CD4-positive, alpha-beta memory T cell (primary cell): ENCODE data around the gene ASCC2. TPM values are rescaled to one million over a fixed set of nuclear protein-coding genes. Genes with fewer than 3 reads are reported as not detected.

Experiments
- CTCF ChIA-PET: fragments of 350-600 bp; sonication (Branson Sonifier 250); formaldehyde crosslinking; loops from one replicate; lab custom pipeline; 2021; ENCODE audit warnings: inconsistent platforms; ENCODE audit not compliant: partially characterized antibody; lab: Charles Lee
- POLR2A ChIA-PET: fragments of 350-600 bp; sonication (Branson Sonifier 250); formaldehyde crosslinking; loops from one replicate; lab custom pipeline; 2021; ENCODE audit not compliant: partially characterized antibody; lab: Charles Lee
- DNase-seq, 5 donors: peaks; one replicate each; pipeline versions ENCODE4 v3.0.0 to v3.0.0-alpha.2; 2020 to 2022; ENCODE audit warnings: mixed read lengths in 1 of 5
- H3K27ac ChIP-seq: one replicate; pipeline ENCODE4 v1.7.0; 2013; ENCODE audit warnings: low read depth, low read length
- H3K27me3 ChIP-seq: 2 replicates; pipeline ENCODE4 v1.7.0; 2013; ENCODE audit warnings: mild to moderate bottlenecking, low read length, moderate library complexity; ENCODE audit not compliant: insufficient read depth
- H3K36me3 ChIP-seq: 2 replicates; pipeline ENCODE4 v1.7.0; 2013; ENCODE audit warnings: mild to moderate bottlenecking, low read length, moderate library complexity; ENCODE audit not compliant: insufficient read depth
- H3K4me1 ChIP-seq: 2 replicates; pipeline ENCODE4 v1.7.0; 2013; ENCODE audit warnings: mild to moderate bottlenecking, low read length, moderate library complexity; ENCODE audit not compliant: insufficient read depth
- H3K4me3 ChIP-seq, 2 donors: one replicate each; pipeline ENCODE4 v1.7.0; 2013; ENCODE audit warnings: low read length in 2 of 2, mild to moderate bottlenecking in 1 of 2
- H3K9me3 ChIP-seq, 2 donors: one replicate each; pipeline ENCODE4 v1.7.0; 2013; ENCODE audit warnings: low read length in 2 of 2, control low read depth in 1 of 2; ENCODE audit not compliant: control insufficient read depth in 1 of 2
- H3K27ac Mint-ChIP-seq, 7 donors: one replicate each; pipeline ENCODE4 v1.8.0; 2020 to 2021; ENCODE audit warnings: mixed read lengths in 7 of 7, mild to moderate bottlenecking in 6 of 7, inconsistent platforms in 3 of 7, moderate library complexity in 3 of 7
- H3K27me3 Mint-ChIP-seq, 2 donors: one replicate each; pipeline ENCODE4 v1.8.0; 2020 to 2021; ENCODE audit warnings: mixed read lengths in 2 of 2
- H3K36me3 Mint-ChIP-seq, 2 donors: one replicate each; pipeline ENCODE4 v1.8.0; 2020 to 2021; ENCODE audit warnings: mixed read lengths in 2 of 2, inconsistent platforms in 1 of 2, mild to moderate bottlenecking in 1 of 2
- H3K4me1 Mint-ChIP-seq, 4 donors: one replicate each; pipeline ENCODE4 v1.8.0; 2020 to 2021; ENCODE audit warnings: mixed read lengths in 4 of 4, mild to moderate bottlenecking in 1 of 4
- H3K4me3 Mint-ChIP-seq, 8 donors: one replicate each; pipeline ENCODE4 v1.8.0; 2020 to 2021; ENCODE audit warnings: mixed read lengths in 8 of 8, mild to moderate bottlenecking in 7 of 8, moderate library complexity in 6 of 8, inconsistent platforms in 3 of 8
- H3K9me3 Mint-ChIP-seq, 8 donors: one replicate each; pipeline ENCODE4 v1.8.0; 2020 to 2021; ENCODE audit warnings: mixed read lengths in 8 of 8, mild to moderate bottlenecking in 5 of 8, inconsistent platforms in 3 of 8, moderate library complexity in 1 of 8
- intact Hi-C: fragments of 100-400 bp; cut with micrococcal nuclease; formaldehyde crosslinking; loops from one replicate; pipeline ENCODE4 v1.15.1; 2023
- polyA plus RNA-seq, 2 donors: library from polyadenylated mRNA; unstranded; fragments of 300-500 nt; fragmentation: Illumina TruSeq; gene quantifications; one replicate each; pipeline ENCODE4 v1.2.3, GENCODE V29; 2021
- total RNA-seq, 2 experiments: library from RNA; stranded (reverse); gene quantifications; one replicate each; pipeline ENCODE4 v1.2.3, GENCODE V29; 2021

ASCC2 gene
- total and polyA plus RNA-seq, 4 experiments from 2014 or later: 21.4 to 88.7 (median 75.0) TPM

GRCh38 chr22:29882716-29883044 is 44.6 kb upstream of the ASCC2 start:
- H3K4me1 Mint-ChIP-seq: peaks cover 0 to 13% (median 7%) of the 10 kb centered on the region in 4 donors
- ChIA-PET POLR2A (interaction anchor here (0.6 to 2.5 kb wide), 7 partner anchors 9 to 332 kb away, joined by 3 to 20 read pairs (median 5); partner anchors contain the start of genes ASCC2, THOC5 and ZMAT5), CTCF (interaction anchor here (1.1 kb wide), 1 partner anchor 44 kb away, joined by 3 read pairs; the partner anchor contains the start of gene ASCC2)
- intact Hi-C loops: loop anchor here (1.0 to 10.0 kb wide), 5 partner anchors 44 to 279 kb away; partner anchors contain the start of genes ASCC2, NF2, UQCR10 and ZMAT5
- Histone ChIP-seq H3K9me3 (no peaks in the 10 kb centered on the region), H3K27ac (peak overlapping the region; percentile 82), H3K4me3 (peak overlapping the region in 1 of 2 donors; percentile 83), H3K27me3 (no peaks in the 10 kb centered on the region), H3K36me3 (no peaks in the 10 kb centered on the region), H3K4me1 (peaks cover 38% of the 10 kb centered on the region)
- H3K4me3 Mint-ChIP-seq: peak overlapping the region; percentile 75 to 92 (median 85)
- peak overlapping the region; percentile 57 to 89 (median 72) for H3K27ac Mint-ChIP-seq
- peaks cover 0 to 2% of the 10 kb centered on the region in 2 donors for H3K27me3 Mint-ChIP-seq
- DNase-seq: no peak
- H3K36me3 Mint-ChIP-seq: peaks cover 0 to 6% of the 10 kb centered on the region in 2 donors
- no peaks in the 10 kb centered on the region for H3K9me3 Mint-ChIP-seq

DNA sequence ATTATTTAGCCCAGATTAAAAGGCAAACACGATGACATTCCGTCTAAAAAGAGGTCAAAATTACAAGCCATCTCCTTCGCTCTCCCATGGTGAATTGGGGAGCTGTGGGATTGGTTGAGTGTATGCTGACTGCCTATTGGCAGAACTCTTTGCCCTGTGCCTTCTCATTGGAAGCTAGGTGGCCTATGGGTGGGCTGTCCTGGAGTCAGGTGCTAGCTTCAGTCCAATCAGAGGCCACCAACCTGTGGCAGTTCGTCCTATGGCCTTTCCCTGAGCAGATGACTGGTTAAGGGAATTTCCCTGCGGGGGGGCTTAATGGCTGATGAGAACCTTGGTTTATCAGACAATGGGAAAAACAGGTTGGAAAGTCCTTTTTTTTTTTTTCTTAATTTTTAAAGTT is 41.7 kb upstream of the ASCC2 start:
- Histone ChIP-seq H3K4me3 (no peak overlapping the region), H3K9me3 (no peaks in the 10 kb centered on the region), H3K27ac (no peak overlapping the region), H3K27me3 (no peaks in the 10 kb centered on the region), H3K36me3 (no peaks in the 10 kb centered on the region), H3K4me1 (peaks cover 9% of the 10 kb centered on the region)
- no peaks in the 10 kb centered on the region for H3K9me3 Mint-ChIP-seq
- H3K27me3 Mint-ChIP-seq: peaks cover 0 to 2% of the 10 kb centered on the region in 2 donors
- no peak for DNase-seq
- H3K36me3 Mint-ChIP-seq: peaks cover 0 to 6% of the 10 kb centered on the region in 2 donors
- intact Hi-C loops: loop anchor here (5.0 to 10.0 kb wide), 2 partner anchors 105 to 208 kb away; no protein-coding TSS in a partner anchor
- no peak overlapping the region for H3K4me3 Mint-ChIP-seq
- peaks cover 0 to 12% (median 6%) of the 10 kb centered on the region in 4 donors for H3K4me1 Mint-ChIP-seq
- POLR2A ChIA-PET: no interaction called here
- CTCF ChIA-PET: no interaction called here
- H3K27ac Mint-ChIP-seq: no peak overlapping the region

GRCh38 chr22:29877620-29878019 is 39.5 kb upstream of the ASCC2 start:
- Mint-ChIP-seq H3K36me3 (no peaks in the 10 kb centered on the region), H3K27ac (no peak overlapping the region), H3K4me3 (no peak overlapping the region), H3K27me3 (peaks cover 0 to 2% of the 10 kb centered on the region in 2 donors), H3K4me1 (peaks cover 0 to 5% (median under 1%) of the 10 kb centered on the region in 4 donors), H3K9me3 (no peaks in the 10 kb centered on the region)
- CTCF ChIA-PET: no interaction called here
- POLR2A ChIA-PET: no interaction called here
- Histone ChIP-seq H3K27me3 (no peaks in the 10 kb centered on the region), H3K4me1 (no peaks in the 10 kb centered on the region), H3K9me3 (no peaks in the 10 kb centered on the region), H3K27ac (no peak overlapping the region), H3K4me3 (no peak overlapping the region), H3K36me3 (no peaks in the 10 kb centered on the region)
- intact Hi-C loops: no loop called here
- no peak for DNase-seq

DNA sequence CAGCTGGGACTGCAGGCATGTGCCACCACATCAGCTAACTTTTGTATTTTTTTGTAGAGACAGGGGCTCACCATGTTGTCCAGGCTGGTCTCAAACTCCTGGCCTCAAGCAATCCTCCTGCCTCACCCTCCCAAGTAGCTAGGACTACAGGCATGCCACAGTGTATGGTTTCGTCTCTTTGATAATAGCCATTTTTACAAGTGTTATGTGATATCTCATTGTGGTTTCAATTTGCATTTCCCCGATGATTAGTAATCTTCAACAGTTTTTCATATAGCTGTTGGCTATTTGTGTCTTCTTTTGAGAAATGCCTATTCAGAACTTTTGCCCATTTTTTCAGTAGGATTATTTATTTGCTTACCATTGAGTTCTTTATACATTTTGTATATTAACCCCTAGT is 35.9 kb upstream of the ASCC2 start:
- Histone ChIP-seq H3K9me3 (no peaks in the 10 kb centered on the region), H3K36me3 (no peaks in the 10 kb centered on the region), H3K27ac (no peak overlapping the region), H3K27me3 (no peaks in the 10 kb centered on the region), H3K4me3 (no peak overlapping the region), H3K4me1 (peaks cover 6% of the 10 kb centered on the region)
- H3K27me3 Mint-ChIP-seq: peaks cover 2% of the 10 kb centered on the region in 2 donors
- ChIA-PET POLR2A (interaction anchor here (1.0 kb wide), 1 partner anchor 9 kb away, joined by 4 read pairs; the partner anchor contains the start of gene MTMR3), CTCF (interaction anchor here (0.9 kb wide), 1 partner anchor 131 kb away, joined by 3 read pairs; no protein-coding TSS in a partner anchor)
- no peak for DNase-seq
- H3K4me1 Mint-ChIP-seq: peaks cover 3 to 5% (median 5%) of the 10 kb centered on the region in 4 donors
- no peaks in the 10 kb centered on the region for H3K36me3 Mint-ChIP-seq
- no peak overlapping the region for H3K4me3 Mint-ChIP-seq
- H3K9me3 Mint-ChIP-seq: no peaks in the 10 kb centered on the region
- no peak overlapping the region for H3K27ac Mint-ChIP-seq
- intact Hi-C loops: no loop called here

GRCh38 chr22:29872989-29873388 is 34.9 kb upstream of the ASCC2 start:
- no peaks in the 10 kb centered on the region for H3K36me3 Mint-ChIP-seq
- H3K27ac Mint-ChIP-seq: no peak overlapping the region
- no peak for DNase-seq
- ChIA-PET POLR2A (interaction anchor here (0.9 to 1.6 kb wide), 2 partner anchors 10 to 35 kb away, joined by 3 to 4 read pairs; partner anchors contain the start of genes ASCC2 and MTMR3), CTCF (no interaction called here)
- Histone ChIP-seq H3K27ac (no peak overlapping the region), H3K4me3 (no peak overlapping the region), H3K27me3 (no peaks in the 10 kb centered on the region), H3K9me3 (no peaks in the 10 kb centered on the region), H3K36me3 (no peaks in the 10 kb centered on the region), H3K4me1 (peaks cover 6% of the 10 kb centered on the region)
- peaks cover 3 to 5% (median 5%) of the 10 kb centered on the region in 4 donors for H3K4me1 Mint-ChIP-seq
- H3K4me3 Mint-ChIP-seq: no peak overlapping the region
- H3K27me3 Mint-ChIP-seq: peaks cover 1 to 2% of the 10 kb centered on the region in 2 donors
- H3K9me3 Mint-ChIP-seq: no peaks in the 10 kb centered on the region
- intact Hi-C loops: no loop called here

DNA sequence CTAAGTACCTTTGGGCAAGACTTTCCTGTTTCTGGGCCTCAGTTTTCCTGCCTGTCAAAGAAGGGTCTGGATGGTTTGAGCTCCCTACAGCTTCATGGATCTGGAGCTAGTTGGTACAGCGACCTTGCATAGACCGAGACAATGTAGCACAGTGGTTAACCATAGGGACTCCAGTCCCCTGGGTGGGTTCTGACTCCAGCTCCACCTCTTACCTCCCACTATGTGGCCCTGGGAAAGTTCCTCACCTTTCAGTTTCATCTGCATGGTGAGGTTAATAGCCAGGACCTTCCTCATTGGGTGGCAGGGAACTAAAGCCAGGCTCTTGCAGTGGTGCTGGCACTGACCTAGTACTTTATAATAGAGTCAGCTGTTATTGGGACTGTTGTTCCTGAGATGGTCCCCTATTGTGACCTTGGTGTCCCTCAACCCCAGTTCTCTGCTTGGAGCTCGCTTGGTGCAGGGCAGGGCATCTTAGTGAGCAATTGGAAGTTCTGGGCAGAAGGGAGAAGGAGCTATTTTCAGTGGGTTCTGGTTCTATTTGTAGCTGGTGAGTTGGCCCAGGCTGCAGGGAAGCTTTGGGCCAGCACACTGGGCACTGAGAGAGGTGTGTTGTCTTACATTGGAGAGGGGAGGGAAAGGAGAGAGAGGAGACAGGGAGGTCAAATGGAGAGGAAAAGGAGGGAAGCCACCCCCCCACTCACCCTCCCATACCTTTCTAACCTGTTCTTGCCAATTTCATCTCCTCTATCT is 34.2 kb upstream of the ASCC2 start:
- H3K9me3 Mint-ChIP-seq: no peaks in the 10 kb centered on the region
- H3K27ac Mint-ChIP-seq: no peak overlapping the region
- peaks cover 3 to 5% (median 5%) of the 10 kb centered on the region in 4 donors for H3K4me1 Mint-ChIP-seq
- peaks cover 2% of the 10 kb centered on the region in 2 donors for H3K27me3 Mint-ChIP-seq
- DNase-seq: no peak
- ChIA-PET CTCF (no interaction called here), POLR2A (interaction anchor here (0.9 to 1.6 kb wide), 2 partner anchors 10 to 34 kb away, joined by 3 to 4 read pairs; partner anchors contain the start of genes ASCC2 and MTMR3)
- Histone ChIP-seq H3K4me1 (peaks cover 6% of the 10 kb centered on the region), H3K4me3 (no peak overlapping the region), H3K9me3 (no peaks in the 10 kb centered on the region), H3K27me3 (no peaks in the 10 kb centered on the region), H3K27ac (no peak overlapping the region), H3K36me3 (no peaks in the 10 kb centered on the region)
- intact Hi-C loops: no loop called here
- no peaks in the 10 kb centered on the region for H3K36me3 Mint-ChIP-seq
- H3K4me3 Mint-ChIP-seq: no peak overlapping the region

DNA sequence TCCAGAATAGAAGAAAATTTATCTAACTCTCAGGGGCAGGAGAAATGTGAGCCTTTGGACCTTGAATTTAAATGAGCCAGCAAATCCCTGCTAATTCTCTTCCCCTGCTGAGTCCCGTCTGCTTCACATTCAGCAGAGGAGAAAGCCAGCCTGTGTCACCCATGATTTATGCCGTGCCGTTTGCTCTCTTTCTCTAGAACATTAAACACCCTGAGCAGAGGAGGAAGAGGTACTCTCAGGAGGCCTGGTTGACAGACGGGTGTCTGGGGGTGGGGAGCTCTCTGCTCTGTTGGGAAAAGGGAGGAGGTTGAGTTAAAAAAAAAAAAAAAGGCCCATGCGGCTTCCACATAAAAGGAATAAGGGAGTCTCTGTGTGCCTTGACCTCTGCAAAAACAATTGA is 33.6 kb upstream of the ASCC2 start:
- no peak overlapping the region for H3K4me3 Mint-ChIP-seq
- H3K27me3 Mint-ChIP-seq: peaks cover 2% of the 10 kb centered on the region in 2 donors
- no peak overlapping the region for H3K27ac Mint-ChIP-seq
- no peaks in the 10 kb centered on the region for H3K36me3 Mint-ChIP-seq
- H3K4me1 ChIP-seq: peaks cover 6% of the 10 kb centered on the region
- H3K27me3 ChIP-seq: no peaks in the 10 kb centered on the region
- DNase-seq: no peak
- H3K36me3 ChIP-seq: no peaks in the 10 kb centered on the region
- POLR2A ChIA-PET: interaction anchor here (1.1 to 1.6 kb wide), 2 partner anchors 12 to 34 kb away, joined by 3 to 4 read pairs; partner anchors contain the start of genes ASCC2 and MTMR3
- H3K4me3 ChIP-seq: no peak overlapping the region
- H3K9me3 Mint-ChIP-seq: no peaks in the 10 kb centered on the region
- intact Hi-C loops: no loop called here
- peaks cover 3 to 5% (median 5%) of the 10 kb centered on the region in 4 donors for H3K4me1 Mint-ChIP-seq
- CTCF ChIA-PET: interaction anchor here (0.9 to 1.2 kb wide), 2 partner anchors 36 to 217 kb away, joined by 3 to 4 read pairs; no protein-coding TSS in a partner anchor
- no peaks in the 10 kb centered on the region for H3K9me3 ChIP-seq
- H3K27ac ChIP-seq: no peak overlapping the region
